Stimulated activated CD8-positive, alpha-beta memory T cell treated with anti-CD3 and anti-CD28 coated beads, Interleukin-15, amount 100 ng/mL, for 24 hours (primary cell): ENCODE measurements around the gene EBF3.

Experiments
- DNase-seq: peaks from one replicate; pipeline ENCODE4 v3.0.0-alpha.2; 2020; ENCODE audit warnings: low read depth

EBF3 gene

GRCh38 chr10:129836253-129836652, 127.8 kb downstream of the EBF3 start:
- no peak for DNase-seq

GRCh38 chr10:129833994-129834739, 129.9 kb downstream of the EBF3 start:
- DNase-seq, result no peak

- no peak for DNase-seq
Observed at GRCh38 chr10:129833468-129833950, 130.6 kb downstream of the EBF3 start.

- no peak for DNase-seq
Observed at GRCh38 chr10:129832573-129833467, 131.3 kb downstream of the EBF3 start.

- no peak for DNase-seq
Observed at GRCh38 chr10:129831150-129831549, 132.9 kb downstream of the EBF3 start.

- no peak for DNase-seq
Observed at GRCh38 chr10:129825826-129826225, 138.2 kb downstream of the EBF3 start.

GRCh38 chr10:129825221-129825620, 138.9 kb downstream of the EBF3 start:
- no peak for DNase-seq

GRCh38 chr10:129820451-129820850, 143.6 kb downstream of the EBF3 start:
- no peak for DNase-seq

- no peak for DNase-seq
Observed at GRCh38 chr10:129816656-129817045, 147.4 kb downstream of the EBF3 start.

GRCh38 chr10:129815898-129816655, 148.0 kb downstream of the EBF3 start:
- no peak for DNase-seq

- DNase-seq, result no peak
Observed at GRCh38 chr10:129814681-129815646, 149.1 kb downstream of the EBF3 start.

GRCh38 chr10:129812398-129812797, 151.7 kb downstream of the EBF3 start:
- DNase-seq, result no peak

GRCh38 chr10:129811208-129811607, 152.9 kb downstream of the EBF3 start:
- DNase-seq, result no peak

GRCh38 chr10:129809841-129810240, 154.2 kb downstream of the EBF3 start:
- no peak for DNase-seq

- no peak for DNase-seq
Observed at GRCh38 chr10:129809431-129809830, 154.6 kb downstream of the EBF3 start.

GRCh38 chr10:129808092-129808983, 155.7 kb downstream of the EBF3 start:
- DNase-seq, result no peak

GRCh38 chr10:129807211-129807610, 156.9 kb downstream of the EBF3 start:
- no peak for DNase-seq

GRCh38 chr10:129800796-129801340, 163.2 kb downstream of the EBF3 start:
- no peak for DNase-seq

GRCh38 chr10:129799942-129800341, 164.1 kb downstream of the EBF3 start:
- DNase-seq, result no peak
